Measurements from ENCODE around the gene CXCL13. TPM values are rescaled to one million over a fixed set of nuclear protein-coding genes. Genes with fewer than 3 reads are reported as not detected.

Gene CXCL13
- total and polyA plus RNA-seq, 2 of the 8 experiments (the other 6 are each of a cell fraction or from before 2014, with no cell fraction given) = not detected

DNA sequence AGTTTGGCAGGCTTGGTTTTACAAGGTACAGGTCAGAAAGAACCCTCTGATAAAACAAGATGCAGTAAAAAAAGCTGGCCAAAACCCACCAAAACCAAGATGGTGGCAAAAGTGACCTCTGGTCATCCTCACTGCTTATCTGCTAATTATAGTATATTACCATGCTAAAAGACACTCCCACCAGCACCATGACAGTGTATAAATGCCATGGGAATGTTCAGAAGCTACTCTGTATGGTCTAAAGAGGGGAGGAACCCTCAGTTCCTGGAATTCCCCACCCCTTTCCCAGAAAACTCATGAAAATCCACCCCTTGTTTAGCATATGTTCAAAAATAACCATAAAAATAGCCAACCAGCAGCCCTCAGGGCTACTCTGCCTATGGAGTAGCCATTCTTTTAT lies 38.1 kb upstream of the CXCL13 start:
- H3K4ac ChIP-seq (replicated peaks; ENCODE audit: insufficient read length, low read depth, low read length) = no peak overlapping the region
- ChIA-PET CTCF (ENCODE audit: partially characterized antibody) (no interaction called here), POLR2A (ENCODE audit: partially characterized antibody) (no interaction called here)
- no peak overlapping the region for H2AFZ ChIP-seq (ENCODE audit: low read length)
- H3K27ac ChIP-seq (ENCODE audit: low read depth, low read length) = no peak overlapping the region
- peaks cover 2 to 8% of the 10 kb centered on the region in 2 experiments; a peak in 2 of 4 replicates for H3K9me3 ChIP-seq (ENCODE audit: insufficient read depth in 2 of 2, low read depth in 1 of 2, low read length in 1 of 2)
- H3K36me3 ChIP-seq (ENCODE audit: control insufficient read depth in 2 of 4, insufficient read depth in 4 of 4, low read length in 3 of 4) = no peaks in the 10 kb centered on the region
- no peak overlapping the region for H3K23ac ChIP-seq (ENCODE audit: insufficient read length)
- no peak overlapping the region for H2AK5ac ChIP-seq (ENCODE audit: low read depth, low read length)
- no peak overlapping the region for H3K4me2 ChIP-seq (ENCODE audit: insufficient read depth in 1 of 2, low read depth in 2 of 2, low read length in 2 of 2)
- H3K14ac ChIP-seq (ENCODE audit: insufficient read length) = no peak overlapping the region
- H3K79me1 ChIP-seq (ENCODE audit: low read depth, low read length) = no peaks in the 10 kb centered on the region
- no peak overlapping the region for H2BK12ac ChIP-seq (ENCODE audit: low read depth, low read length)
- DNase-seq (ENCODE audit: low read depth in 1 of 2, low spot score in 2 of 2) (no peak), FAIRE-seq (no peak)
- no peaks in the 10 kb centered on the region for H3K23me2 ChIP-seq (ENCODE audit: low read depth, low read length)
- H3K18ac ChIP-seq (ENCODE audit: extremely low read depth, low read length) = no peak overlapping the region
- no peak overlapping the region for H2BK120ac ChIP-seq (replicated peaks; ENCODE audit: low read depth, low read length)
- no peak overlapping the region for H2BK20ac ChIP-seq (ENCODE audit: low read length)
- no peaks in the 10 kb centered on the region for H3K27me3 ChIP-seq (replicated peaks in 1 of 4; ENCODE audit: control insufficient read depth in 3 of 4, extremely low read depth in 1 of 4, insufficient read depth in 3 of 4, low read length in 3 of 4)
- H3K4me3 ChIP-seq (ENCODE audit: extremely low read depth in 1 of 4, insufficient read depth in 2 of 4, low read depth in 3 of 4, low read length in 4 of 4) = no peak overlapping the region
- H4K91ac ChIP-seq (replicated peaks; ENCODE audit: insufficient read length, low read length) = no peak overlapping the region
- H4K5ac ChIP-seq (ENCODE audit: insufficient read length, low read depth, low read length) = no peak overlapping the region
- no peaks in the 10 kb centered on the region for H3K4me1 ChIP-seq (replicated peaks in 1 of 4; ENCODE audit: control insufficient read depth in 3 of 4, insufficient read depth in 4 of 4, low read length in 3 of 4)
- H2BK5ac ChIP-seq (ENCODE audit: low read depth, low read length) = no peak overlapping the region
- H3K56ac ChIP-seq (replicated peaks; ENCODE audit: insufficient read length, low read depth, low read length) = no peak overlapping the region
- no peaks in the 10 kb centered on the region for H4K20me1 ChIP-seq (replicated peaks in 1 of 2; ENCODE audit: control insufficient read depth in 1 of 2, insufficient read depth in 2 of 2, low read length in 2 of 2)
- H2BK15ac ChIP-seq (ENCODE audit: low read length) = no peak overlapping the region
- no peaks in the 10 kb centered on the region for H3K79me2 ChIP-seq (ENCODE audit: control insufficient read depth in 1 of 2, insufficient read depth in 2 of 2, low read length in 2 of 2)
- H4K8ac ChIP-seq (ENCODE audit: extremely low read depth, insufficient read depth, low read length) = no peak overlapping the region
- no peak for TF ChIP-seq RBBP5 (IDR thresholded peaks at IDR 0.05; ENCODE audit: borderline replicate concordance, low read depth, low read length)
- no peak for TF ChIP-seq KDM4A (IDR thresholded peaks at IDR 0.05; ENCODE audit: low read depth, low read length, severe bottlenecking)
- TF ChIP-seq SIX5 (IDR thresholded peaks at IDR 0.05; ENCODE audit: low read depth, low read length) = no peak
- TF ChIP-seq, protein P1, sequence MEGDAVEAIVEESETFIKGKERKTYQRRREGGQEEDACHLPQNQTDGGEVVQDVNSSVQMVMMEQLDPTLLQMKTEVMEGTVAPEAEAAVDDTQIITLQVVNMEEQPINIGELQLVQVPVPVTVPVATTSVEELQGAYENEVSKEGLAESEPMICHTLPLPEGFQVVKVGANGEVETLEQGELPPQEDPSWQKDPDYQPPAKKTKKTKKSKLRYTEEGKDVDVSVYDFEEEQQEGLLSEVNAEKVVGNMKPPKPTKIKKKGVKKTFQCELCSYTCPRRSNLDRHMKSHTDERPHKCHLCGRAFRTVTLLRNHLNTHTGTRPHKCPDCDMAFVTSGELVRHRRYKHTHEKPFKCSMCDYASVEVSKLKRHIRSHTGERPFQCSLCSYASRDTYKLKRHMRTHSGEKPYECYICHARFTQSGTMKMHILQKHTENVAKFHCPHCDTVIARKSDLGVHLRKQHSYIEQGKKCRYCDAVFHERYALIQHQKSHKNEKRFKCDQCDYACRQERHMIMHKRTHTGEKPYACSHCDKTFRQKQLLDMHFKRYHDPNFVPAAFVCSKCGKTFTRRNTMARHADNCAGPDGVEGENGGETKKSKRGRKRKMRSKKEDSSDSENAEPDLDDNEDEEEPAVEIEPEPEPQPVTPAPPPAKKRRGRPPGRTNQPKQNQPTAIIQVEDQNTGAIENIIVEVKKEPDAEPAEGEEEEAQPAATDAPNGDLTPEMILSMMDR (IDR thresholded peaks at IDR 0.05; ENCODE audit: control extremely low read depth in 1 of 3, insufficient read depth in 1 of 3, low read depth in 1 of 3, low read length in 3 of 3) = no peak
- no peak for TF ChIP-seq SP1 (IDR thresholded peaks at IDR 0.05; ENCODE audit: low read depth, low read length)
- no peak for TF ChIP-seq TAF1 (IDR thresholded peaks at IDR 0.05; ENCODE audit: low read depth, low read length)
- no peak for TF ChIP-seq ATF2 (IDR thresholded peaks at IDR 0.05; ENCODE audit: low read length)
- TF ChIP-seq GTF2F1 (IDR thresholded peaks at IDR 0.05; ENCODE audit: borderline replicate concordance, low read depth, low read length) = no peak
- TF ChIP-seq JUN (IDR thresholded peaks at IDR 0.05; ENCODE audit: low read depth, low read length) = no peak
- no peak overlapping the region for H3K9ac ChIP-seq (replicated peaks in 1 of 4; ENCODE audit: extremely low read depth in 1 of 4, low read depth in 3 of 4, low read length in 3 of 4)

Measured in H1 (cell line).